Ishikawa (cell line): Measurements from ENCODE around the gene HIGD2B.

ENCODE experiments used
- CEBPB ChIP-seq: IDR thresholded peaks from 2 replicates; pipeline ENCODE4 v1.6.1; 2012
- CREB1 ChIP-seq: IDR thresholded peaks from 2 replicates; pipeline ENCODE4 v1.6.1; 2012; ENCODE audit warnings: low read depth
- EGR1 ChIP-seq: IDR thresholded peaks from 2 replicates; pipeline ENCODE4 v1.6.1; 2012
- EP300 ChIP-seq: IDR thresholded peaks from 2 replicates; pipeline ENCODE4 v1.6.1; 2012; ENCODE audit warnings: borderline replicate concordance
- FOXM1 ChIP-seq: IDR thresholded peaks from 2 replicates; pipeline ENCODE4 v1.6.1; 2012; ENCODE audit warnings: low read depth, borderline replicate concordance
- NFIC ChIP-seq: IDR thresholded peaks from 2 replicates; pipeline ENCODE4 v1.6.1; 2012
- RAD21 ChIP-seq: IDR thresholded peaks from 2 replicates; pipeline ENCODE4 v1.6.1; 2012; ENCODE audit warnings: low read depth
- REST ChIP-seq: IDR thresholded peaks from 2 replicates; pipeline ENCODE4 v1.6.1; 2012; ENCODE audit warnings: low read depth, mild to moderate bottlenecking
- TAF1 ChIP-seq: IDR thresholded peaks from 2 replicates; pipeline ENCODE4 v1.6.1; 2012; ENCODE audit warnings: low read depth, mild to moderate bottlenecking
- TCF12 ChIP-seq: IDR thresholded peaks from 2 replicates; pipeline ENCODE4 v1.6.1; 2012; ENCODE audit warnings: low read depth
- TEAD4 ChIP-seq: IDR thresholded peaks from 2 replicates; pipeline ENCODE4 v1.6.1; 2012
- YY1 ChIP-seq: IDR thresholded peaks from 2 replicates; pipeline ENCODE4 v1.6.1; 2012; ENCODE audit warnings: low read depth
- ZBTB7A ChIP-seq: IDR thresholded peaks from 2 replicates; pipeline ENCODE4 v1.6.1; 2012; ENCODE audit warnings: low read depth
- TF ChIP-seq, protein P1 (sequence below): IDR thresholded peaks from 2 replicates; pipeline ENCODE4 v1.6.1; 2012
- TF ChIP-seq, protein P2 (sequence below): IDR thresholded peaks from 2 replicates; pipeline ENCODE4 v1.6.1; 2012

The HIGD2B gene

DNA sequence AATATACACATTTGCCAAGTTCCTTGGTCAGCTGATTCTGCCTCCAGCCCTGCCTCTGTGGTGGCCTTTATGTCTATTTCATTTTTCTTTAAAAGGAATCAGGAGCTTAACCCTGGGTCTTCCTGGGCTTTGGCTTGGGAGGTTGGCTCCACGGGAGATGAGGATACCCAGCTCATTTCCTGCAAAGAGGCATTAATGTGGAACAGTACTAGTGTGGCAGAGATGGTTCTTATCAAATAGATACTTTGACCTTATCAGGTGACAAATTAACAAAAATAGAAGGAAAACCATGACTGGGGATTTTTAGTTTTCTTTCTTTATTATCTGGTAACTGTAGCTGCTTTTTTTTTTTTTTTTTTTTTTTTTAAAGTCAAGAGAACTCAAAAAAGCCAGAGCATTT, 42.8 kb upstream of the HIGD2B start:
- no peak for TF ChIP-seq EP300
- no peak for TF ChIP-seq RAD21
- no peak for TF ChIP-seq CREB1
- no peak for TF ChIP-seq YY1
- TF ChIP-seq REST: no peak

GRCh38 chr15:72727154-72727553, 41.2 kb upstream of the HIGD2B start:
- TF ChIP-seq CEBPB: no peak
- TF ChIP-seq REST: no peak

- TF ChIP-seq EGR1 (no peak), ZBTB7A (no peak), TAF1 (no peak), FOXM1 (no peak), TEAD4 (no peak), YY1 (no peak)
Measured at GRCh38 chr15:72725446-72725845, 39.5 kb upstream of the HIGD2B start.

GRCh38 chr15:72724028-72724427, 38.0 kb upstream of the HIGD2B start:
- TF ChIP-seq, protein P1, sequence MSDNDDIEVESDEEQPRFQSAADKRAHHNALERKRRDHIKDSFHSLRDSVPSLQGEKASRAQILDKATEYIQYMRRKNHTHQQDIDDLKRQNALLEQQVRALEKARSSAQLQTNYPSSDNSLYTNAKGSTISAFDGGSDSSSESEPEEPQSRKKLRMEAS: no peak
- no peak for TF ChIP-seq YY1

DNA sequence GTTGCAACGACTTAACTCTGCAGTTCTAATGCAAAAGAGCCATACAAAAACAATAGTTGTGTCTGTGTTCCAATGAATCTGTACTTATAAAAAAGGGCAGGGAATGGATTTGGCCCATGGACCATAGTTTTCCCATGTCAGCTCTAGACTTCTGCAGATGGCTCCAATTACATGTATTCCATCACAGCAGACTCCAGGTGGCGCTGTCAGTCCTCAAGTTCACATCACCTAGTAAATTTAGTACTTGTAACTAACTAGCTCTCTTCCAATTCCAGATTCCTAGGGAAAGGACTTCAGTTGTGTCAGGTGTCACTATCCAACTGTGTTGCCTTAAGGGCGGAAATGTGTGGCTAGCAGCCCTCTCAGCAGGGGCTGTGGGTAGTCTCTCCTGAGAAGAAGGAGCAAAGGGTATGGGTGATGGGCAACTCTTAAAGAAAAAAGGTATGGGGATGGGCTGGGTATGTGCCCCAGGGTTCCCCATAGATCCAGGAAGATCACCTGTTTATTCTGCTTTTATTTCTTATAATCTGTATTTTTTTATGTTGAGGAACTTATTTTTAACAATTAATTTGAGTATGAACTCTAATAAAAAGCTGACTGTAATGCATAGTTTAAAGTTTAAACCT, 36.2 kb upstream of the HIGD2B start:
- TF ChIP-seq ZBTB7A (no peak), CEBPB (no peak), TAF1 (no peak), RAD21 (peak; percentile 72)

GRCh38 chr15:72706266-72706665, 20.3 kb upstream of the HIGD2B start:
- no peak for TF ChIP-seq TCF12
- no peak for TF ChIP-seq CREB1
- TF ChIP-seq TAF1: no peak
- TF ChIP-seq, protein P2, sequence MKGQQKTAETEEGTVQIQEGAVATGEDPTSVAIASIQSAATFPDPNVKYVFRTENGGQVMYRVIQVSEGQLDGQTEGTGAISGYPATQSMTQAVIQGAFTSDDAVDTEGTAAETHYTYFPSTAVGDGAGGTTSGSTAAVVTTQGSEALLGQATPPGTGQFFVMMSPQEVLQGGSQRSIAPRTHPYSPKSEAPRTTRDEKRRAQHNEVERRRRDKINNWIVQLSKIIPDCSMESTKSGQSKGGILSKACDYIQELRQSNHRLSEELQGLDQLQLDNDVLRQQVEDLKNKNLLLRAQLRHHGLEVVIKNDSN: no peak
- TF ChIP-seq RAD21: no peak
- TF ChIP-seq NFIC: no peak
- TF ChIP-seq EGR1: no peak
- TF ChIP-seq YY1: no peak
- no peak for TF ChIP-seq ZBTB7A
- TF ChIP-seq EP300: no peak
- no peak for TF ChIP-seq TEAD4
- TF ChIP-seq, protein P1: no peak
- no peak for TF ChIP-seq FOXM1
- TF ChIP-seq REST: no peak
- TF ChIP-seq CEBPB: no peak
